BJ (cell line): ENCODE results near the gene GUCY2D. TPM values are rescaled to one million over a fixed set of nuclear protein-coding genes. Genes with fewer than 3 reads are reported as not detected.
A peak's percentile ranks its signal among the peaks of the same experiment; 100 is the strongest.

Experiments used
- CTCF ChIA-PET: fragments of 350-600 bp; formaldehyde crosslinking; extraction: SDS; loops from one replicate; lab custom pipeline; 2021; ENCODE audit warnings: antibody characterized with exemption, inconsistent platforms; lab: Yijun Ruan, JAX
- POLR2A ChIA-PET: fragments of 300-600 bp; sonication (Branson Sonifier 250); formaldehyde crosslinking; extraction: SDS; loops from one replicate; lab custom pipeline; 2021; ENCODE audit warnings: antibody characterized with exemption; lab: Charles Lee
- DNase-seq: peaks from one replicate; pipeline ENCODE4 v3.0.0-alpha.2; 2011; ENCODE audit warnings: low read depth
- H3K27me3 ChIP-seq: 2 replicates; pipeline ENCODE4 v1.6.0; 2011; ENCODE audit warnings: low read length; ENCODE audit not compliant: control insufficient read depth, insufficient read depth
- H3K36me3 ChIP-seq: 2 replicates; pipeline ENCODE4 v1.5.1; 2011; ENCODE audit warnings: low read length; ENCODE audit not compliant: control insufficient read depth, insufficient read depth
- H3K4me3 ChIP-seq: 2 replicates; pipeline ENCODE4 v1.5.1; 2011; ENCODE audit warnings: low read depth, mild to moderate bottlenecking, control low read depth, low read length
- polyA plus RNA-seq: library from polyadenylated mRNA; depleted of rRNA; stranded (reverse); fragments of >200 nt; gene quantifications from 2 replicates; pipeline ENCODE4 v1.2.3, GENCODE V29; 2011
- TF ChIP-seq, protein P1 (sequence below): IDR thresholded peaks from 2 replicates; pipeline ENCODE4 v1.5.1; 2011; ENCODE audit warnings: low read depth, mild to moderate bottlenecking, control low read depth, inconsistent platforms, low read length, moderate library complexity; ENCODE audit not compliant: insufficient read depth

GUCY2D gene
- polyA plus RNA-seq, 1 experiment, result 0.01 TPM

DNA sequence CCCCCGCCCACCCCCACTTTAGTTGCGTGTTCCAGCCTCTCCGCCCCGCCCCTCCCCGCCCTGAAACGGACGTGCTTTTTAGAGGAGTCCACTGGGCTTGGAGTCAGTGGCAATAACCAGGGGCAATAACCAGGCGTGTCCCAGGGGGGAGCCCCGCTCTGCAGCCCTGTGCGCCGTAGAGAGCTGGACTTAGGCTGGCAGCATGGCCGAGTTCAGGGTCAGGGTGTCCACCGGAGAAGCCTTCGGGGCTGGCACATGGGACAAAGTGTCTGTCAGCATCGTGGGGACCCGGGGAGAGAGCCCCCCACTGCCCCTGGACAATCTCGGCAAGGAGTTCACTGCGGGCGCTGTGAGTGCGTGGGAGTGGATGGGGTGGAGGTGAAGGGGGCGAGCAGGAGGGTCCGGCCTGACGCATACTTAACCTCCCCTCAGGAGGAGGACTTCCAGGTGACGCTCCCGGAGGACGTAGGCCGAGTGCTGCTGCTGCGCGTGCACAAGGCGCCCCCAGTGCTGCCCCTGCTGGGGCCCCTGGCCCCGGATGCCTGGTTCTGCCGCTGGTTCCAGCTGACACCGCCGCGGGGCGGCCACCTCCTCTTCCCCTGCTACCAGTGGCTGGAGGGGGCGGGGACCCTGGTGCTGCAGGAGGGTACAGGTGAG lies 36.7 kb downstream of the GUCY2D start, which contains the start of gene ALOX15B:
ALOX15B (plus strand) TSS at position 106 of the 657 bp plus-strand sequence; CDS start at position 203, 97 bp downstream.
- Histone ChIP-seq H3K27me3 (peaks cover 13% of the 10 kb centered on the region), H3K4me3 (no peak within 1 kb of the TSS), H3K36me3 (no peaks in the 10 kb centered on the region)
- no peak for DNase-seq
- CTCF ChIA-PET, result interaction anchor here (1.0 to 5.3 kb wide), 4 partner anchors 18 to 49 kb away, joined by 3 to 37 read pairs (median 6); no protein-coding TSS in a partner anchor
- POLR2A ChIA-PET, result no interaction called here
- TF ChIP-seq, protein P1, sequence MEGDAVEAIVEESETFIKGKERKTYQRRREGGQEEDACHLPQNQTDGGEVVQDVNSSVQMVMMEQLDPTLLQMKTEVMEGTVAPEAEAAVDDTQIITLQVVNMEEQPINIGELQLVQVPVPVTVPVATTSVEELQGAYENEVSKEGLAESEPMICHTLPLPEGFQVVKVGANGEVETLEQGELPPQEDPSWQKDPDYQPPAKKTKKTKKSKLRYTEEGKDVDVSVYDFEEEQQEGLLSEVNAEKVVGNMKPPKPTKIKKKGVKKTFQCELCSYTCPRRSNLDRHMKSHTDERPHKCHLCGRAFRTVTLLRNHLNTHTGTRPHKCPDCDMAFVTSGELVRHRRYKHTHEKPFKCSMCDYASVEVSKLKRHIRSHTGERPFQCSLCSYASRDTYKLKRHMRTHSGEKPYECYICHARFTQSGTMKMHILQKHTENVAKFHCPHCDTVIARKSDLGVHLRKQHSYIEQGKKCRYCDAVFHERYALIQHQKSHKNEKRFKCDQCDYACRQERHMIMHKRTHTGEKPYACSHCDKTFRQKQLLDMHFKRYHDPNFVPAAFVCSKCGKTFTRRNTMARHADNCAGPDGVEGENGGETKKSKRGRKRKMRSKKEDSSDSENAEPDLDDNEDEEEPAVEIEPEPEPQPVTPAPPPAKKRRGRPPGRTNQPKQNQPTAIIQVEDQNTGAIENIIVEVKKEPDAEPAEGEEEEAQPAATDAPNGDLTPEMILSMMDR, result no peak

DNA sequence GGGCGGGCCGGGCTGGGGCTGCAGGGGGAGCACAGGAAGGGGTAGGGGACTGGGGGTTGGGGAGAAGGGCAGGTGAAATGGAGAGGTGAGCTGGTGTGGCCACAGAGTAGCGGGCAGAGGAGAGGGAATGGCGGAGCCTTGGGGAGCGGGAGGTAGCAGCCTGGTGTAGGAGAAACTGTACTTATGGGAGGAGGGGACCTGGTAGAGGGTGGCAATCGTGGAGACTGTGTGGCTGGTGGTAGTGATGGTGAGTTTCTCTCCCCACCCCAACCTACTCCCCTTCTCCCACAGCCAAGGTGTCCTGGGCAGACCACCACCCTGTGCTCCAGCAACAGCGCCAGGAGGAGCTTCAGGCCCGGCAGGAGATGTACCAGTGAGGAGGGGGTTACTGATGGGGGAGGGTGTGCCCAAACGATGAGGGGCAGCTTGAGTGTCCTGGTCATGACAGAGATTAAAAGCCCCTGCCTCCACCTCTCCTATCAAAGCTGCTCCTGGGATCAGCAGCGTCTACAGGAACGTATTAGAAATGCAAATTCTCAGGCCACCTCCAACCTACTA lies 37.3 kb downstream of the GUCY2D start:
- TF ChIP-seq, protein P1, result no peak
- POLR2A ChIA-PET, result no interaction called here
- Histone ChIP-seq H3K27me3 (peaks cover 13% of the 10 kb centered on the region), H3K36me3 (no peaks in the 10 kb centered on the region), H3K4me3 (no peak overlapping the region)
- CTCF ChIA-PET, result interaction anchor here (1.0 to 5.3 kb wide), 4 partner anchors 17 to 50 kb away, joined by 3 to 37 read pairs (median 6); no protein-coding TSS in a partner anchor
- DNase-seq, result no peak

DNA sequence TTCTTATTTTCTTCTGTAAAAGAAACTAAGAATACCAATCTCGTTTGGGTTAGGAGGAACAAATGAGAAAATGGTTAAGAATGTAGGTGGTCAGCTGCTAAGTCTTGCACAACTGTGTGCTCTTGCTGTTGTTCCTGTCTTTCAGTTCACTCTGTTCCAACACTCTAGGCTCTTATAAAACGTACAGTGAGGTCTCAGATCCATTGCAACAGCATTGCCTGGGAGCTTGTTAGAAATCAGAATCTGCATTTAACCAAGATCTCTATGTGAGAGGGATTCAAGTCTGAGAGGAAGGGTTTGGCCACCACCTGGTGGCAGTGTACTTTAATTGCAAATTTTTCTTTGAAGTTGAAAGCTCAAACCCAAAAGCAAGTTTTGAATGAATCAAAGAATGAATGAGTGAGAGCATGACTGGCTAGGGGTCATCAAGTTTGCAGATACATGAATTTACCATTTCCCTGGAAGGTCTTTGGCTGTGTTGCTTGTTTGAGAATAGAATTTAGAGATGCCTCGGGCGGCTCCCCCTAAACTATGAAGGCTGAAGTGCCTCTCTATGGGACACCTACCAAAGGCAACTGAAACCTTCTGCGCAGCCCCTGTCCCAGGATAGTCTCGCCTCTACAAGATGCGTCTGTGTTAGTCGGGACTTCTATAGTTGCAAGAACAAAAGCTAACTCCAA lies 39.0 kb downstream of the GUCY2D start:
- Histone ChIP-seq H3K4me3 (no peak overlapping the region), H3K36me3 (no peaks in the 10 kb centered on the region), H3K27me3 (peaks cover 17% of the 10 kb centered on the region)
- TF ChIP-seq, protein P1, result peak; percentile 62
- POLR2A ChIA-PET, result no interaction called here
- peak; percentile 13 for DNase-seq
- CTCF ChIA-PET, result interaction anchor here (0.6 to 5.3 kb wide), 32 partner anchors 10 to 298 kb away, joined by 3 to 37 read pairs (median 4); partner anchors contain the start of genes CNTROB, NAA38, RNF227 and TRAPPC1

DNA sequence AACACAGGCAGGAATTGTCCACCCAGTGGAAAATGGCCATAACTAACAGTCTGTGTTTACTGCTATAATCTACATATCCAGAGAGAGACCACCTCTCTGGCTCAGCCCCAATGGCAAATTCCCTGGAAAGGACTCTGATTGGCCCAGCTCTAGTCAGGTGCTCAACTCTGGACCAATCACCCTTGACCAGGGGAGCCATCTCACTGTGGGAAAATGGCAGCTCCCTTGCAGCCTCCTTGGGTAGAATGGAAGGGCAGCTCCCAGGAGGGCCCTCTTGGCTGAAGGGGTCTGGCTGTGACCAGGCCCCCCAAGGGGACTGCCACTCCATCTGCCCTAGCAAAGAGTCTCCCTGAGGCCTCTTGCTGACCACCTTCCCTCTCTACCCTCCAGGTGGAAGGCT lies 39.6 kb downstream of the GUCY2D start:
- H3K27me3 ChIP-seq, result peaks cover 23% of the 10 kb centered on the region
- ChIA-PET POLR2A (no interaction called here), CTCF (interaction anchor here (0.6 to 5.3 kb wide), 25 partner anchors 10 to 298 kb away, joined by 3 to 37 read pairs (median 5); partner anchors contain the start of genes CNTROB, NAA38, RNF227 and TRAPPC1)
- no peaks in the 10 kb centered on the region for H3K36me3 ChIP-seq
- DNase-seq, result no peak
- H3K4me3 ChIP-seq, result no peak overlapping the region
- TF ChIP-seq, protein P1, result no peak
